CD14-positive monocyte (primary cell): Measurements from ENCODE around the gene MVB12B. TPM values are rescaled to one million over a fixed set of nuclear protein-coding genes. Genes with fewer than 3 reads are reported as not detected.

ENCODE experiments used
- DNase-seq, 3 donors: peaks; one replicate each; pipeline ENCODE4 v3.0.0-alpha.2; 2011 to 2022
- H2AFZ ChIP-seq: 2 replicates; pipeline ENCODE4 v1.6.0; 2012; ENCODE audit warnings: mild to moderate bottlenecking, low read depth, low read length, inconsistent platforms; ENCODE audit not compliant: insufficient read depth, poor library complexity, severe bottlenecking
- H3K27ac ChIP-seq, 2 donors: 1 replicate in 1 of 2; 2 replicates in 1 of 2; pipeline ENCODE4 v1.5.1; 2012 to 2013; ENCODE audit warnings: low read length in 2 of 2, control low read depth in 1 of 2, inconsistent platforms in 1 of 2, low read depth in 1 of 2, mild to moderate bottlenecking in 1 of 2
- H3K27me3 ChIP-seq, 2 donors: one replicate each; pipeline versions ENCODE4 v1.6.0 to v1.6.1; 2011 to 2013; ENCODE audit warnings: low read length in 2 of 2; ENCODE audit not compliant: control insufficient read depth in 2 of 2, insufficient read depth in 2 of 2
- H3K36me3 ChIP-seq, 2 donors: replicated peaks in 1 of 2; 1 replicate in 1 of 2; 2 replicates in 1 of 2; pipeline versions ENCODE4 v1.5.1 to v1.6.1; 2012 to 2013; ENCODE audit warnings: low read length in 2 of 2, control low read depth in 1 of 2, inconsistent platforms in 1 of 2, mild to moderate bottlenecking in 1 of 2; ENCODE audit not compliant: insufficient read depth in 2 of 2, control insufficient read depth in 1 of 2
- H3K4me1 ChIP-seq, 2 donors: 1 replicate in 1 of 2; 2 replicates in 1 of 2; pipeline versions ENCODE4 v1.5.1 to v1.6.1; 2012 to 2013; ENCODE audit warnings: low read length in 2 of 2, control low read depth in 1 of 2, inconsistent platforms in 1 of 2, mild to moderate bottlenecking in 1 of 2, moderate library complexity in 1 of 2; ENCODE audit not compliant: insufficient read depth in 2 of 2, control insufficient read depth in 1 of 2
- H3K4me2 ChIP-seq: replicated peaks from 2 replicates; pipeline ENCODE3; 2012; ENCODE audit warnings: low read length, moderate library complexity, mild to moderate bottlenecking; ENCODE audit not compliant: poor library complexity, severe bottlenecking; ENCODE audit errors: extremely low read depth
- H3K4me3 ChIP-seq, 3 experiments: fragments of 200-600 bp in 1 of 3; sonication (generic) in 1 of 3; replicated peaks in 1 of 3; 1 replicate in 2 of 3; 2 replicates in 1 of 3; pipeline ENCODE4 v1.5.1; 2011 to 2013; ENCODE audit warnings: low read length in 3 of 3, mild to moderate bottlenecking in 3 of 3, control low read depth in 2 of 3, low read depth in 2 of 3, inconsistent platforms in 1 of 3, moderate library complexity in 1 of 3
- H3K79me2 ChIP-seq: 2 replicates; pipeline ENCODE4 v1.6.0; 2012; ENCODE audit warnings: mild to moderate bottlenecking, control low read depth, inconsistent platforms, low read length, moderate library complexity; ENCODE audit not compliant: insufficient read depth
- H3K9ac ChIP-seq: 2 replicates; pipeline ENCODE4 v1.6.0; 2017; ENCODE audit warnings: low read length, mild to moderate bottlenecking; ENCODE audit not compliant: insufficient read depth, poor library complexity, severe bottlenecking
- H3K9me3 ChIP-seq, 2 donors: replicated peaks in 1 of 2; 1 replicate in 1 of 2; 2 replicates in 1 of 2; pipeline versions ENCODE4 v1.5.1 to v1.6.1; 2012 to 2013; ENCODE audit warnings: low read length in 2 of 2, control low read depth in 1 of 2; ENCODE audit not compliant: control insufficient read depth in 1 of 2, insufficient read depth in 1 of 2
- H4K20me1 ChIP-seq: 2 replicates; pipeline ENCODE4 v1.6.0; 2012; ENCODE audit warnings: mild to moderate bottlenecking, low read length, control low read depth, moderate library complexity; ENCODE audit not compliant: insufficient read depth
- H3K27ac Mint-ChIP-seq, 7 donors: one replicate each; pipeline ENCODE4 v1.8.0; 2020; ENCODE audit warnings: mild to moderate bottlenecking in 7 of 7, mixed read lengths in 7 of 7, moderate library complexity in 6 of 7, inconsistent platforms in 2 of 7
- H3K27me3 Mint-ChIP-seq, 3 donors: one replicate each; pipeline ENCODE4 v1.8.0; 2021 to 2022; ENCODE audit warnings: low read depth in 3 of 3, mild to moderate bottlenecking in 3 of 3, mixed read lengths in 3 of 3, moderate library complexity in 3 of 3, inconsistent platforms in 1 of 3
- H3K36me3 Mint-ChIP-seq, 2 donors: one replicate each; pipeline ENCODE4 v1.8.0; 2020; ENCODE audit warnings: mixed read lengths in 2 of 2, inconsistent platforms in 1 of 2, mild to moderate bottlenecking in 1 of 2
- H3K4me1 Mint-ChIP-seq: one replicate; pipeline ENCODE4 v1.8.0; 2020; ENCODE audit warnings: mild to moderate bottlenecking, mixed read lengths
- H3K4me3 Mint-ChIP-seq, 2 donors: one replicate each; pipeline ENCODE4 v1.8.0; 2020; ENCODE audit warnings: mild to moderate bottlenecking in 2 of 2, mixed read lengths in 2 of 2, moderate library complexity in 1 of 2
- H3K9me3 Mint-ChIP-seq, 7 donors: one replicate each; pipeline ENCODE4 v1.8.0; 2020 to 2022; ENCODE audit warnings: mixed read lengths in 7 of 7, mild to moderate bottlenecking in 6 of 7, moderate library complexity in 6 of 7, inconsistent platforms in 2 of 7
- CTCF ChIP-seq: fragments of 200-600 bp; IDR thresholded peaks from one replicate; pipeline ENCODE4 v1.8.0; 2022; ENCODE audit warnings: antibody characterized with exemption, mild to moderate bottlenecking
- WGBS: methylation state at CpG from one replicate; pipeline ENCODE4 v1.1.5; 2013; ENCODE audit warnings: missing lambda C conversion rate; ENCODE audit not compliant: insufficient coverage; 5-methylcytosine and 5-hydroxymethylcytosine counted together
- intact Hi-C, 2 donors: fragments of 100-400 bp; cut with micrococcal nuclease; formaldehyde crosslinking; loops; one replicate each; pipeline versions ENCODE4 v1.15.0 to v1.15.1; 2023
- polyA plus RNA-seq, 3 donors: library from polyadenylated mRNA; depleted of rRNA in 1 of 3; unstranded in 2 of 3; stranded (reverse) in 1 of 3; fragments of 300-500 nt in 2 of 3; fragments of >200 nt in 1 of 3; fragmentation: Illumina TruSeq in 2 of 3; gene quantifications; 1 replicate in 2 of 3; 2 replicates in 1 of 3; pipeline ENCODE4 v1.2.3, GENCODE V29; 2012 to 2021

MVB12B gene
- polyA plus RNA-seq, 3 donors = 2.8 to 8.1 (median 3.5) TPM

GRCh38 chr9:126328407-126328806 is 1.8 kb downstream of the MVB12B start:
- Histone ChIP-seq H3K4me1 (peaks cover 39 to 58% of the 10 kb centered on the region in 2 donors), H3K4me3 (peak overlapping the region in 1 of 3 experiments; percentile 78), H3K27me3 (no peaks in the 10 kb centered on the region), H3K36me3 (no peaks in the 10 kb centered on the region), H4K20me1 (no peaks in the 10 kb centered on the region), H3K9me3 (peaks cover 4 to 8% of the 10 kb centered on the region in 2 donors), H3K79me2 (peaks cover 52% of the 10 kb centered on the region), H3K4me2 (peak overlapping the region; percentile 81), H3K9ac (no peak overlapping the region), H2AFZ (no peak overlapping the region), H3K27ac (peak overlapping the region in 1 of 2 donors; percentile 61)
- Mint-ChIP-seq H3K9me3 (peaks cover 1 to 15% (median 8%) of the 10 kb centered on the region in 7 donors), H3K36me3 (peaks cover 8 to 10% of the 10 kb centered on the region in 2 donors), H3K27me3 (peaks cover 0 to 1% (median 0%) of the 10 kb centered on the region in 3 donors), H3K4me3 (peak overlapping the region in 1 of 2 donors; percentile 88), H3K27ac (peak overlapping the region in 1 of 7 donors; percentile 63), H3K4me1 (peaks cover 53% of the 10 kb centered on the region)
- no peak for DNase-seq
- intact Hi-C loops = loop anchor here in 1 of 2 donors (5.0 kb wide), 1 partner anchor 144 kb away; no protein-coding TSS in a partner anchor
- WGBS = 29% methylated on average over 3 of the region's 3 CpGs
- no peak for TF ChIP-seq CTCF

- peak overlapping the region in 1 of 2 donors; percentile 10 for H3K4me3 Mint-ChIP-seq
- no peak for TF ChIP-seq CTCF
- no peaks in the 10 kb centered on the region for H3K36me3 ChIP-seq
- H3K4me2 ChIP-seq = no peak overlapping the region
- intact Hi-C loops = loop anchor here in 1 of 2 donors (5.0 kb wide), 1 partner anchor 143 kb away; no protein-coding TSS in a partner anchor
- H3K4me1 Mint-ChIP-seq = peaks cover 62% of the 10 kb centered on the region
- 88% methylated on average over 7 of the region's 10 CpGs for WGBS
- no peaks in the 10 kb centered on the region for H4K20me1 ChIP-seq
- peak overlapping the region in 4 of 7 donors; percentile 23 to 83 (median 53) for H3K27ac Mint-ChIP-seq
- DNase-seq = no peak
- H3K9me3 Mint-ChIP-seq = peaks cover 0 to 7% (median 0%) of the 10 kb centered on the region in 7 donors
- H3K4me1 ChIP-seq = peaks cover 39 to 58% of the 10 kb centered on the region in 2 donors
- H2AFZ ChIP-seq = no peak overlapping the region
- no peak overlapping the region for H3K9ac ChIP-seq
- no peaks in the 10 kb centered on the region for H3K9me3 ChIP-seq
- H3K27ac ChIP-seq = no peak overlapping the region
- no peaks in the 10 kb centered on the region for H3K27me3 ChIP-seq
- peaks cover 65% of the 10 kb centered on the region for H3K79me2 ChIP-seq
- peaks cover 10 to 11% of the 10 kb centered on the region in 2 donors for H3K36me3 Mint-ChIP-seq
- H3K27me3 Mint-ChIP-seq = peaks cover 0 to 1% (median 0%) of the 10 kb centered on the region in 3 donors
- no peak overlapping the region for H3K4me3 ChIP-seq
Observed at GRCh38 chr9:126329476-126330275, 3.0 kb downstream of the MVB12B start.
